NCI-H187 treated with DMSO at 0.1 percent for 48 hours (cell line): ENCODE data around the gene PFDN2.

Experiments used
- DNase-seq: peaks from one replicate; lab custom pipeline; 2025; lab: John Stamatoyannopoulos, UW

Gene PFDN2

GRCh38 chr1:161099090-161099802, 18.6 kb downstream of the PFDN2 start:
- DNase-seq: no peak

- peak; percentile 92 for DNase-seq
These were observed 19.4 kb downstream of the PFDN2 start, which contains the start of gene KLHDC9 for GRCh38 chr1:161098210-161099068. KLHDC9 (plus strand) TSS chr1:161098361; CDS start chr1:161098536, 175 bp downstream.

GRCh38 chr1:161096530-161096929, 21.3 kb downstream of the PFDN2 start:
- DNase-seq: no peak

- DNase-seq: no peak
These were observed 21.8 kb downstream of the PFDN2 start for GRCh38 chr1:161096015-161096414.

- no peak for DNase-seq
These were observed 22.6 kb downstream of the PFDN2 start for GRCh38 chr1:161095230-161095629.

- DNase-seq: no peak
These were observed 23.4 kb downstream of the PFDN2 start for GRCh38 chr1:161094481-161094880.

GRCh38 chr1:161092621-161093028, 25.2 kb downstream of the PFDN2 start:
- DNase-seq: no peak

GRCh38 chr1:161091796-161092507, 25.9 kb downstream of the PFDN2 start:
- DNase-seq: no peak

- no peak for DNase-seq
These were observed 26.7 kb downstream of the PFDN2 start for GRCh38 chr1:161091093-161091492.

- DNase-seq: no peak
These were observed 27.2 kb downstream of the PFDN2 start for GRCh38 chr1:161090617-161091016.

- DNase-seq: no peak
These were observed 27.9 kb downstream of the PFDN2 start for GRCh38 chr1:161089938-161090337.

GRCh38 chr1:161089251-161089924, 28.4 kb downstream of the PFDN2 start, which contains the start of gene NECTIN4:
NECTIN4 (minus strand) TSS chr1:161089558; CDS start chr1:161089296, 262 bp downstream.
- no peak for DNase-seq

- no peak for DNase-seq
These were observed 29.2 kb downstream of the PFDN2 start for GRCh38 chr1:161088587-161089110.

- no peak for DNase-seq
These were observed 31.4 kb downstream of the PFDN2 start for GRCh38 chr1:161086457-161086856.

GRCh38 chr1:161085165-161085564, 32.7 kb downstream of the PFDN2 start:
- no peak for DNase-seq

- no peak for DNase-seq
These were observed 33.2 kb downstream of the PFDN2 start for GRCh38 chr1:161084597-161084988.

GRCh38 chr1:161083748-161084596, 33.9 kb downstream of the PFDN2 start:
- no peak for DNase-seq

GRCh38 chr1:161082996-161083747, 34.7 kb downstream of the PFDN2 start:
- no peak for DNase-seq

- DNase-seq: no peak
These were observed 35.4 kb downstream of the PFDN2 start for GRCh38 chr1:161082483-161082882.

- DNase-seq: no peak
These were observed 36.3 kb downstream of the PFDN2 start for GRCh38 chr1:161081519-161081918.
